ENCODE measurements around the gene MAPRE3.

The MAPRE3 gene

GRCh38 chr2:27049422-27050280 is 79.2 kb downstream of the MAPRE3 start:
- peak overlapping the region; percentile 84 for H3K9ac ChIP-seq
- TF ChIP-seq Cebpa-rat (IDR thresholded peaks at IDR 0.05), result no peak
- H3K4me1 ChIP-seq, result peaks cover 28% of the 10 kb centered on the region
- no peaks in the 10 kb centered on the region for H3K27me3 ChIP-seq
- no peaks in the 10 kb centered on the region for H4K20me1 ChIP-seq
- H3K36me3 ChIP-seq, result peaks cover 21% of the 10 kb centered on the region
- no peaks in the 10 kb centered on the region for H3K9me3 ChIP-seq
- H3K4me2 ChIP-seq, result peak overlapping the region; percentile 94
- peak overlapping the region; percentile 79 for H3K27ac ChIP-seq
- H3K4me3 ChIP-seq, result peak overlapping the region; percentile 81

- no peak for TF ChIP-seq Cebpa-rat (IDR thresholded peaks at IDR 0.05)
- H3K9ac ChIP-seq, result peak overlapping the region; percentile 84
Observed at GRCh38 chr2:27050281-27050995, 80.0 kb downstream of the MAPRE3 start.

GRCh38 chr2:27050996-27051901 is 80.8 kb downstream of the MAPRE3 start, which contains the start of gene AGBL5:
Gene AGBL5, plus strand, starts transcription at chr2:27051668. Its CDS starts 1,291 bp downstream, at chr2:27052959.
- Histone ChIP-seq H3K4me3 (peak within 1 kb of the TSS; percentile 81), H3K4me1 (peaks cover 28% of the 10 kb centered on the region), H4K20me1 (no peaks in the 10 kb centered on the region), H3K9ac (peak within 1 kb of the TSS; percentile 84), H3K36me3 (peaks cover 37% of the 10 kb centered on the region), H3K4me2 (peak within 1 kb of the TSS; percentile 94), H3K27me3 (no peaks in the 10 kb centered on the region), H3K27ac (peak within 1 kb of the TSS; percentile 89), H3K9me3 (no peaks in the 10 kb centered on the region)
- no peak for TF ChIP-seq Cebpa-rat (IDR thresholded peaks at IDR 0.05)

More at GRCh38 chr2:27050281-27050995, 80.0 kb downstream of the MAPRE3 start:
- Histone ChIP-seq H3K36me3 (peaks cover 29% of the 10 kb centered on the region), H3K27me3 (no peaks in the 10 kb centered on the region), H3K9me3 (no peaks in the 10 kb centered on the region), H4K20me1 (no peaks in the 10 kb centered on the region), H3K4me1 (peaks cover 28% of the 10 kb centered on the region), H3K4me2 (peak overlapping the region; percentile 94), H3K4me3 (peak overlapping the region; percentile 81), H3K27ac (peak overlapping the region; percentile 89)

GRCh38 chr2:27051902-27052645 is 81.6 kb downstream of the MAPRE3 start:
- Histone ChIP-seq H3K9ac (peak overlapping the region; percentile 82), H3K4me1 (peaks cover 28% of the 10 kb centered on the region), H3K36me3 (peaks cover 45% of the 10 kb centered on the region), H3K4me3 (peak overlapping the region; percentile 81), H3K27ac (peak overlapping the region; percentile 89), H3K27me3 (no peaks in the 10 kb centered on the region), H3K9me3 (no peaks in the 10 kb centered on the region), H3K4me2 (peak overlapping the region; percentile 85), H4K20me1 (no peaks in the 10 kb centered on the region)
- TF ChIP-seq Cebpa-rat (IDR thresholded peaks at IDR 0.05), result no peak

GRCh38 chr2:27053321-27053720 is 82.9 kb downstream of the MAPRE3 start:
- TF ChIP-seq Cebpa-rat (IDR thresholded peaks at IDR 0.05), result no peak
- no peak overlapping the region for H3K4me2 ChIP-seq
- peaks cover 58% of the 10 kb centered on the region for H3K36me3 ChIP-seq
- H3K4me1 ChIP-seq, result peaks cover 28% of the 10 kb centered on the region
- H3K27ac ChIP-seq, result no peak overlapping the region
- H3K9me3 ChIP-seq, result no peaks in the 10 kb centered on the region
- no peaks in the 10 kb centered on the region for H4K20me1 ChIP-seq
- no peaks in the 10 kb centered on the region for H3K27me3 ChIP-seq
- H3K9ac ChIP-seq, result no peak overlapping the region
- H3K4me3 ChIP-seq, result no peak overlapping the region

- Histone ChIP-seq H3K27me3 (no peaks in the 10 kb centered on the region), H3K36me3 (peaks cover 62% of the 10 kb centered on the region)
Observed at GRCh38 chr2:27053776-27054175, 83.3 kb downstream of the MAPRE3 start.

GRCh38 chr2:27054721-27055120 is 84.3 kb downstream of the MAPRE3 start:
- H3K4me1 ChIP-seq, result peaks cover 15% of the 10 kb centered on the region
- H3K27me3 ChIP-seq, result no peaks in the 10 kb centered on the region
- H3K27ac ChIP-seq, result no peak overlapping the region
- no peaks in the 10 kb centered on the region for H3K9me3 ChIP-seq
- H4K20me1 ChIP-seq, result no peaks in the 10 kb centered on the region
- peaks cover 72% of the 10 kb centered on the region for H3K36me3 ChIP-seq
- no peak overlapping the region for H3K4me3 ChIP-seq
- no peak for TF ChIP-seq Cebpa-rat (IDR thresholded peaks at IDR 0.05)
- H3K4me2 ChIP-seq, result no peak overlapping the region
- H3K9ac ChIP-seq, result no peak overlapping the region

More at GRCh38 chr2:27053776-27054175, 83.3 kb downstream of the MAPRE3 start:
- Histone ChIP-seq H3K4me1 (peaks cover 24% of the 10 kb centered on the region), H3K9ac (no peak overlapping the region), H3K9me3 (no peaks in the 10 kb centered on the region), H3K27ac (no peak overlapping the region), H3K4me2 (no peak overlapping the region), H3K4me3 (no peak overlapping the region), H4K20me1 (no peaks in the 10 kb centered on the region)
- no peak for TF ChIP-seq Cebpa-rat (IDR thresholded peaks at IDR 0.05)

GRCh38 chr2:27057184-27057583 is 86.7 kb downstream of the MAPRE3 start:
- no peak overlapping the region for H3K27ac ChIP-seq
- H3K4me3 ChIP-seq, result no peak overlapping the region
- H3K9ac ChIP-seq, result no peak overlapping the region
- H3K4me1 ChIP-seq, result peaks cover 11% of the 10 kb centered on the region
- TF ChIP-seq Cebpa-rat (IDR thresholded peaks at IDR 0.05), result no peak
- no peak overlapping the region for H3K4me2 ChIP-seq
- peaks cover 96% of the 10 kb centered on the region for H3K36me3 ChIP-seq
- no peaks in the 10 kb centered on the region for H3K27me3 ChIP-seq
- H4K20me1 ChIP-seq, result no peaks in the 10 kb centered on the region
- no peaks in the 10 kb centered on the region for H3K9me3 ChIP-seq
